OCI-M2 (cell line): ENCODE results near the gene CHDH.

Experiments used
- DNase-seq: peaks from one replicate; lab custom pipeline; 2025; ENCODE audit not compliant: unreplicated experiment; lab: John Stamatoyannopoulos, UW

The CHDH gene

DNA sequence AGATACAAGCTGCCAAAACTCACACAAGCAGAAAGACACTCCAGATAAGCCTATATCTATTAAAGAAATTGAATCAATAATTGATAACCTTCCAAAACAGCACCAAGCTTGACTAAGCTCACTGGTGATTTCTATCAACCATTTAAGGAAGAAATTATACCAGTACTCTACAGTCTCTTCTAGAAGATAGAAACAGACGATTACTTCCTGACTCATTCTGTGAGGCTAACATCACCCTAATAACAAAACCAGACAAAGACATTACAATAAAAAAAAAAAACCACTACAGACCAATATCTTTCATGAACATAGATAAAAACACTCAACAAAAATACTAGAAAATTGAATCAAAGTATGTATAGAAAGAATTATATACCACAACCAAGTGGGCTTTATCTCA, 20.2 kb downstream of the CHDH start:
- DNase-seq = no peak

DNA sequence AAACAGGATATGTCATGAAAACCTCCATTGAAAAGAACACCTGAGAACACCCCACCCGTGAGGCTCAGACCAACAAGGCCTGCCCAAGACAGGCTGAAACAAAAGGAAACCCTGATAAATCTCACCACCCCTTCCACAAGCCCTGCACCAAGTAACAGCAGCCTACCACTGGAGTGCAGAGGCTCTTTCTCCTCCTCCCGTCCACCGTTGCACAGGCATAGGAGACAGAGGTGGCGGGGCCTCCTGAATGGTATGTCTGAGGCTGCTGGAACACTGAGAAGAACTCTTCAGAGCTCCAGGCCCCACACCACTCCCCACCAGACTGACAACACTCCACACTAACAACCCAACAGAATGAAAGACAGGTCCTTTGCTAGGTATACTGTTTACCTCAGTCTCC, 21.4 kb downstream of the CHDH start:
- no peak for DNase-seq

DNA sequence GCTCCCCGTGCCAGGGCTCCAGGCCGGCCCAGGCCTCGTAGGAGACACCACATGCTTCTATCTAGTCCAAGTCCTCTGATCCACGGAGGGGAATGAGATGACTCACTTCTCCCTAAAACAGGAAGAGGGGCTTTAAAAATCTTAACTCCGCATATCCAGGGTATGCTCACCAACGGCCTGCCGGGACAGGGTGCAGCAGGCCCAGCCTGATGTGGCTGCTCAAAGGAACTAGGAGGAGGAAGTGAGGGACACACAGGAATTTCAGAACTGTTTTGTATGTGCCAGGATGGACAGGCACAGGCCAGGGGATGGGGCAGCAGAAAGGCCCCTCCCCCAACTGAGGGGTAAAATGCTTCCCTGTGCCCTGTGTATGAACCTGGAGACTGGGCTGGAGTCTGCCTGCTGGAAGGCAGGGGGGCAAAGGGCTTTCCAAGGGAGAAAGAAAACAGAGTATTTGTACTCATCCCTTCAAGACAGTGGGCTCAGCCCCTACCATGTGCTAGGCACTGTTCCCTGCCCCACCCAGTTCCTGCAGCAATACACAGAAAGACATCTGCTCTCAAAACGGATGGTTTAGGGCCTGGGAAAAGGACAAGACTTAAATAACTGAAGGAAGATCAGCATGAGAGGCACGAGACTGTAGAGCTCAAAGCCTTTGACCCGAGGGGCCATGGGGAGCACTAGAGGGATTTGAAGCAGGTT, 22.1 kb downstream of the CHDH start:
- no peak for DNase-seq

DNA sequence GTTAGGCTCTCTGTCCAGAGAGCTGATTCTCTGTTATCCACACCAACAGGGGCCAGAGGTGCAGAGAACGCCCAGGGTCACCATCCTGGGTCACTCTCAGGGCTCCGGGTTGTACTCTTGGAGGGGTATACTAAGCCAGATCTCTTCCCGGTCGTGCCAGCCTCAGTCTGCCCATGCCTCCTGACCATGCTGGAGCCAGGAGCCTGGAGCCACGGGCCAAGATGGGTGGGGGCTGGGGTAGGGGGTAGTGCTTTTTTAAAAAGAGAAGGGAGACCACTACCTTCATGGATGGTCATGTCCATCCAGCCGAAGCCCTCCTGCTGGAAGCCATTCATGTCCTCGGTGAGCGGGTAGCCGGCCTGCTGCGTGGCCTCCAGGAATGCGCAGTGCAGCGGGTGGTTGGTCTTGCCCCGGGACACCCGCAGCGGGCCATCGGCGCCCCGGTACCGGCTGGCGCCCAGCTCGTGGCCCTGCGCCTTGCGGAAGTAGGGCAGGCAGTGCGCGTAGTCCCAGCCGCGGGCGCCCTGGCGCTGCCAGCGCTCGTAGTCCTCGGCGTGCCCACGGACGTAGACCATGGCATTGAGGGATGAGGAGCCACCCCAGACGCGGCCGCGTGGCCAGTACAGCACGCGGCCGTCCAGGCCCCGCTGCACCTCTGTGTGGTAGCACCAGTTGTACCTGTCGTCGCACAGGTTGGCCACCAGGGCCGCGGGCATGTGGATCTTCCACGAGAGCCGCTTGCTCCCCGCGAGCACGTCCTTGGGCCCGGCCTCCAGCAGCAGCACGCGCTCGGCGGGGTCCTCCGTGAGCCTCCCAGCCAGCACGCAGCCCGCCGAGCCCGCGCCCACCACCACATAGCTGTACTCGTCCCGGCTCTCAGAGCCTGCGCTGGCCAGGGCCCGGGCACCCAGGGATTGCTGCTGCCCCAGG, 22.9 kb downstream of the CHDH start:
- no peak for DNase-seq

DNA sequence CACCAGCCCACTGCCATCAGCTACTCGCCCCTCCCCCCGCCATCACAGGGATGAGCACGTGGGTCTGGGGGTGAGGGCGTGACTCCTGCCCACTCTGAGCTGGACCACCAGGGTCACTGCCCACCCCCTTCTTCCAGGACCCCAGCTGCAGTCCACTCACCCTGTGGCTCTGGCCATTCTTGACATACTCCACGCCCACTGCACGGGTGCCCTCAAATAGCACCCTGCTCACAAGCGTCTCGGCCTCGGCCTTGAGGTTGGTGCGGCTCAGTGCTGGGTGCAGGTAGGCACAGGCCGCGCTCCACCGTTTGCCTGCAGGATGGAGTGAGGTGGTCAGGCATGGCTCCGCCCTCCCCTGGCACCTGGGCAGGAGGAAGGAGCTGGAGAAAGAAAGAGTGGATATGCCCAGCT, 23.9 kb downstream of the CHDH start:
- DNase-seq = no peak

DNA sequence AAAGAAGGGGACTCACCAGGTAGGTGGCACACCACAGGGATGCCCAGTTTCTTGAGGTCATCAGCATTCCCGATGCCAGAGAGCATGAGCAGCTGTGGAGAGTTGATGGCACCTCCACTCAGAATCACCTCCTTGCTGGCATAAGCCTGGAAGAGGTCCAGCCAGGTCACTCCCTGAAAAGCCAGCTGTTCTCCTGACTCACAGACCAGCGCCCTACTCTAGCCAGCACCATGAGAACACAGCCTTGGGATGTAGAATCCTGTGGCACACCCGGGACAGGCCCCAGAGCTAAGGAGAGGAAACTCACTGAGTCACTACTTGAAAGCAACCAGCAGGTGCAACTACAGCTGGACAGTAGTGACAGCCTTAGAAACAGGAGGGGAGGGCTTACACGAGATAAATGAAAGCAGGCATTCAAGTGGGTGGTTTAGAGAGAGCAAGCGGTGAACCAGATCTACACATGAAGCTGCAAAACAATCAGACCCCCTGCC, 24.5 kb downstream of the CHDH start:
- no peak for DNase-seq

DNA sequence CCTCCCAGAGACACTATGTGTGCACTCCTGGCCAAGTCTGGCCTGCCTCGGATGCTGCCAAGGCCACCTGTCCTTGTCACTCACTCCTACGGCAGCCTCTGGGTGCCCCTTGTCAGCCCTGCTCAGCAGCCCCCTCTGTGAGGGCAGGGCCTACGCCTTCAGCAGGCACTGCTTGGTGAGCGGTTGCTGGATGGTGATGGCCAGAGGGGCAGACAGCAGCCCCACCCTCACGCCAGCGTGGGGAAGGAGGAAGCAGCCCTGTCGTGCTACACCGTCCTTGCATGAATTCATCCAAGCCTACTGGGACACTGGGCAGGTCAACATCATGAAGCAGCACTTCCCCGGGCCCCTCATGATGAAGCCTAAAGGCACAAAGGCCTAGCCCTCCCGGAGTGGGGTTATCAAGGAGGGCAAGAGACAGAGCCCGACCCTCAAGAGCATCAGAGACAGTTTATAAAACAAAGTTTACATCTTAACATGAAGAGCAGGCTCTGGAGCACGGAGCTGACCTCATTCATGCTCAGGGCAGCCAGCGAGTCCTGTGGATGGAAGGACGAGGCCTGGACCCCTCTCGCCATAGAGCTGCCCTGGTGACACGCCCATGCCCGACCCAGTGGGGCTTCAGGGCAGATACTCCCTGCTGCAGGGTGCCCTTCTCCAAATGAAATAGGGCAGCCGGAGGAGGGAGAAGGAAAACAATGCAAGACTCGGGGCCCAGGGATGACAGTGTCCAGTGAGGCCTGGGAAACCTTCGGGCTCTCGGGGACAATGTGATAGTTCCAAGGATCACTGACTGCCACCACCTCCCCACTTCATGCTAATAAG, 25.3 kb downstream of the CHDH start:
- no peak for DNase-seq

DNA sequence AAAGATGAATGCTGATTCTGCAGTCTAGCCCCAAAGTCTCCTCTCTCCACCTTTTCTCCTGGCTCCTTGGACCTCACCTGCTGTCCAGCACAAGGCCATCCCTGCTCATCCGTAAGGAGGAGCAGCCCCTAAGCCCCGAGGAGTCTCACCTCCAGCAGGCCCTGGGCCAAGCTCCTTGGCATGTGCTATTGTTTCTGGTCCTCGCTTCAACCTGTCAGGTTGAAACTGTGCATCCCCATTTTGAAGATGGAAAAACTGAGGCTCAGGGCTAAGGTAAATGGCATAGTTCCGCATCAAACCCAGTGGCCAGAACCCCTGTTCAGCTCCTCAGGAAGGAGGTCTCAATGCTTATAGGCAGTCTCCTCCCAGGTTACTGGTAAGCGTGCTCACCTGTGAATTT, 26.1 kb downstream of the CHDH start:
- no peak for DNase-seq

DNA sequence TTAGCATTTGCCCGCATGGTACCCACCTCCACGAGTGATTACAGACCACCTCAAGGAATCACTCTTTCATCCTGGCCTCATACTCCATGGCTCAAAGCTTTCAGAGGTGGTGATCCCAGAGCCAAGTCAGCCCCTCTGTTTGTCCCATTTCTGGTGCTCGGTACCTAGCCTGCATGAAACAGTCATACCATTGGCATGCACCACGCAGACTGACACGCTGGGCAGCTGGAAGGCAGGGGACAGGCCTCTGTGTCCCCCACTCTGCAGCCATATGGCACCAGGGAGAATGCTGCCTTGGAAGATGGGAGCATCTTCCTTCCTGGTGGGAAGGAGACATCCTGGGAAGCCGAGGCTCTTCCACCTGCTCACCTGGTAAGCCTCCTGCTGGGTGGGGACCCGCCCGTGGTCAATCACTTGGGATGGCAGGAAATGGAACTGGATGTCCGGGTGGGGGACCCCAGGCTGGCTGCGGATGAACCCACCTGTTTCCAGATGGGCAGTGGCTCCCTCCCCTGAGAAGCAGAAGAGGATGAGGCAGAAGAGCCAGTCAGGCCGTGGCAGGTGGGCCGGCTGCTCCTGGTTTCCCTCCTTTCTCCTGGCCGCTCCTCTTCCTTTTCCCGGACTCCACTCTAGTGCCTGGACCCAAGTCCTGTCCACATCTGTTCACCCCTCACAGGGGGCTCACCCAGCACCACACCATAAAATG, 26.9 kb downstream of the CHDH start:
- no peak for DNase-seq

DNA sequence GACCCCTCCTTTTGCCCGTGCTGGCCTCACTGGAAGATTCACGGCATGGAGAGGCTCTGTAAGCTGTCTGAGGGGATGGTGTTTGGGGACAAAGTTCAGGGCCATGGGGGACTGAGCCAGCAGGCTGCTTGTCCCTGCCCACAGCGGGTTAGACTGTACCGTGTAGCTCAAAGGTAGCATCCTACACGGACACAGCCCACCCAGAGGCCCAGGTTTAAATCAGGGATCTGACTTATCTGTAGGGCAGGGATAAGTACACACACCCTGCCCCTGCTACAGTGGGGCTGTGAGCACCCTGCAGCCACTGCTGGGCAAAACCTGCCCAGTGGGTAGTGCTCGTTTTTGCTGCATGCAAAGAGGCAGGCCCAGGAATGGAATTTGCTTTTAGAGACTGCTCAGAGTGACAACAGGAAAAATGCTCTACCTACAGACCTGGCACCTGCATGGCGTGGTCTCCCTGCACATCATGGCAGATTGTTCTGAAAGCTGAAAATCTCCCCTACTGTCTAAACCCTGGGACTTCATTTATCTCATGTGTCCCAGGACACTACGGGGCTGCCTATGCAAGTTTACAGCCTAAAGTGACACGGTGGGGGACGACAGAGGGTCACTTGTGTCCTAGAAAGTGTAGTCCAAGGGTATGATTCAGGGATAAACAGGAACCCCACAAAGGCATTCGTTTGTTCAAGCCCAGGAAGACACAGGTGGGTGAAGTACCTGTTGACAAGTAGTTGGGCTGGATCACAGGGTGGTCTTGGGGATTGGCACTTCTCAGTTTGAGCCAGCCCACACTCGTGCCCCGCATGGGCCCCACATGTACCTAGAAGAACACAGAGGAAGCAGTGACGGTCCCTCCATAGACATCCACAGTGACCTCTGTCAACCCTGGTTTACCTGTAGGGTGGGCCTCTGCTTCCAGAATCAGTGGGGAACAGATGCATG, 27.7 kb downstream of the CHDH start:
- no peak for DNase-seq

DNA sequence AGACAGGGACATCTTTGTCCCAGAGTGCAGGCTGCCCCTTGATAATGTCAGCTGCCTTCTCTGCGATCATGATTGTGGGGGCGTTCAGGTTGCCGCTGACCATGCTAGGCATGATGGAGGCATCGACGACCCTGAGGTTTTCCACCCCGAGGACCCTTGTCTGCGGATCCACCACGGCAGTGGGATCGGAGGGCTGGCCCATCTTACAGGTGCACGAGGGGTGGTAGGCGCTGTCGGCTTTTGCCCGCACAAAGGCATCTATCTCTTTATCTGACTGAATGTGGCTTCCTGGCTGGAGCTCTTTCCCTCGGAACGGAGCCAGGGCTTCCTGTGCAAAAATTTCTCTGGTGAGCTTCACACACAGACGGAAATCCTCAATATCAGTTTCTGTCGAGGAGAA, 28.4 kb downstream of the CHDH start:
- no peak for DNase-seq

DNA sequence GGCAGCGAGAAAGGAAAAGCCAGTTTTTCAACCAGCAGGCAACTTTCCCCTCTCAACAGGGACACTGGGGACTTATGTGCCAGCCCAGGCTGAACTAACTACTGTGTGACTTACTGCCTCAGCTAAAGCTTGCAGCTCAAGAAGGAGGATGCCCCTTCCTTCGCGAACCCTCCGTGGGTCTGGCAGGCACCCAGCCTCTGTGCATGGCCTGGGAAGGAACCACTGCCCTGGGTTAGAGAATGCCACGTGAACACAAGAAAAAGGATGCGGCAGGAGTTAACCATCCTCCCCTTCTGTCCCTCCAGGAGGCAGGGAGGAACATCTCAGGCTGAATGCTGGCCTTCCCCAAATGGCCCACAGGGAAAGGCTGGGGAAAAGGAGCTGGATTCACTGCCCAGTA, 29.0 kb downstream of the CHDH start:
- no peak for DNase-seq

DNA sequence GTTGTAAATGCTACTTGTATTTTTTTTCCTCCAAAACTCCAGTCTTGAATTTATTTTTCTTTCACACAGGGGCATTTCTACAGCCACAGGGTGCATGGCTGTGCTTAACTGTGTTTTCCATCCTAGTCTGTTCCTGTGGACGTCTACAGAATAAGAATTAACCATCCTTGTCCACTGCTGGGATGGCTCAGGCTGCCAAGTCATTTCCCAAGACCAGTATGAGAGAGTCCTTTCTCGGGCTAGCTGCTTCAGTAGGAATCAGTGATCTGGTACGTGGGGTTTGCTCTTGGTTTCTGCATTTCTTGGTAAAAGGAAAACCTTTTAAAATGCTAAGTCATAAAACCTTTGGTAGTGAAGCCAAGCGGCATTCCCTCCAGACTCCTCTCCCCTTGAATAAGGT, 29.8 kb downstream of the CHDH start:
- no peak for DNase-seq

DNA sequence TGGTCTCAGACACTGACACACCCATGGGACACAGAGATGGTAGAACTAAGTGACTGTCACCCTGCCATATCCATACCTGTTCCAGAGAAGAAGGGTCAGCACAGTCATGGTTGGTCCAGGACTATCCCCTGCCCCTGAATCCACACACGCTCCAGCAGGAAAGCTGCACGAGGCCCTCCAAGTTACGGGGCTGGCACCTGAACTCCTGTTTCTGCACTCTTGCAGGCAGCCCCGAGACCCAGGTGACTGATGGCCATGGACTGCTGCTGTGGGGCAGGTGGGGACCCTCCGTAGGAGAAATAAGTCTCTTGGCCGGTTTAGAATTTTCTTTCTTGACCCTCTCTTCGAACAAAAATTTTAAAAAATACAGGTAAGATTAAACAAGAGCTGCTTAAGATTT, 30.6 kb downstream of the CHDH start:
- no peak for DNase-seq

DNA sequence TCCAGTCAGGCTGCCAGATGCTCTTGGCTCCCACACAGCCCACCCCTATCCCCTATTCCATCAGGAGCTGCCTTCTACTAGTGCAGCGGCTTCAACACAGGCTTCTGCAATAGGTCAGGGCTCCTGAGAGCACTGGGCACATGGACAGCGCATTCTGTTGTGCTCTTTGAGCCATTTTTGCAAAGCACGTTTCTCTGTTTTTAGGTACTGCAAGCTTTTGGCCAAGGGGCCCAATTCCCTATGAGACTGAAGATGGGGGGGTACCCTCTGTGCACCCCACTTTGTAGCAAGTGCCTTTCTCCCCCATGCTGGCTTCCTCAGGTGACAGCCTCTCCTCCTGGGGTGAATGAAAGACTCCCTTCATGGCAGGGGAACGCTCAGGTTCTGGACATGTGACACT, 31.2 kb downstream of the CHDH start:
- no peak for DNase-seq

DNA sequence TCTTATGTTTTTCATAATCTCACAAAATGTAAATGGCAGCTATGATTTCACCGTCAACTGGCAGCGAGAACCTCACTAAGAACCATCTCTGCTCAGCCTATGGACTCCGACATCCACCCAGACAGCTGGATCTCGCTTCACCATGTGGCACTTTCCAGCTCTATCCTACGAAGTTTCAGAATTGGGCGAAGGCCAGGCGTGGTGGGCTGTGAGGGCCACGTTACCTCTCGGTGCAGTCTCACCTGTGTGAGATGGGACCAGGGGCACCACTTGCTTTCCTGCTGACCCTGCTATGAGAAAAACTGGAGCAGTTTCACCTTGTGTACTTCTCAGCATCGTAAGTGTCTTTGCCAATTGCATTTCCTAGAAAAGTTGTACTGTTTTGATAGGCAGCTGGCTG, 32.3 kb downstream of the CHDH start:
- DNase-seq = no peak

DNA sequence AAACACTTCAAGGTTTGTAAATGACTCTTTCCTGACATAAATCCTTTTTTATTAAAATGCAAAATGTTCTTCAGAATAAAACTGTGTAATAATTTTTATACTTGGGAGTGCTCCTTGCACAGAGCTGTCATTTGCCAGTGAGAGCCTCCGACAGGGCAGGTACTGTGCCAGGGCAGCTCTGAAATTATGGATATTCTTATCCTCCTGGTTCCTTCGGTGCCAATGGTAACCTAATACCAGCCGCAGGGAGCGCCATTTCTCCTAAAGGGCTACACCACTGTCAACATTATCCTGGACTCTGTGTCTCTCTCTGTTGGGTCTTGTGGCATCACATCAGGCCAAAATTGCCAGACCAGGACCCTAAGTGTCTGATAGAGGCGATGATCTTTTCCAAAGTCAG, 33.0 kb downstream of the CHDH start:
- no peak for DNase-seq

DNA sequence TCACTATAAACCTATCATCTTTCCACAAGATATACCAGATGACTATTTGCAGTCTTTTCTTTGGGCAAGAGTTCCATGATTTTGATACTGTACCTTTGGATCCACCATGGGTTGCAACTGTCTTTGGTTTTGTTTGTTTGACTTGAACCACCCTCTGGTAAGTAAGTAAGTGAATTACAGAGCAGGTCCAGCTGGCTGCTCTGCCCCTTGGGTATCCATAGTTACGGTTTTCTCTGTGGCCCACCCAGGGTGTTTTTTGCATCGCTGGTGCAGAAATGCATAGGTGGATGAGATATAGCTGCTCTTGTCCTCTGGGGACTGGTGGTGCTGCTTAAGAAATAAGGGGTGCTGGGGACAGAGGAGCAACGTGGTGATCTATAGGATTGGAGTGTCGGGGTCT, 33.8 kb downstream of the CHDH start:
- DNase-seq = no peak

DNA sequence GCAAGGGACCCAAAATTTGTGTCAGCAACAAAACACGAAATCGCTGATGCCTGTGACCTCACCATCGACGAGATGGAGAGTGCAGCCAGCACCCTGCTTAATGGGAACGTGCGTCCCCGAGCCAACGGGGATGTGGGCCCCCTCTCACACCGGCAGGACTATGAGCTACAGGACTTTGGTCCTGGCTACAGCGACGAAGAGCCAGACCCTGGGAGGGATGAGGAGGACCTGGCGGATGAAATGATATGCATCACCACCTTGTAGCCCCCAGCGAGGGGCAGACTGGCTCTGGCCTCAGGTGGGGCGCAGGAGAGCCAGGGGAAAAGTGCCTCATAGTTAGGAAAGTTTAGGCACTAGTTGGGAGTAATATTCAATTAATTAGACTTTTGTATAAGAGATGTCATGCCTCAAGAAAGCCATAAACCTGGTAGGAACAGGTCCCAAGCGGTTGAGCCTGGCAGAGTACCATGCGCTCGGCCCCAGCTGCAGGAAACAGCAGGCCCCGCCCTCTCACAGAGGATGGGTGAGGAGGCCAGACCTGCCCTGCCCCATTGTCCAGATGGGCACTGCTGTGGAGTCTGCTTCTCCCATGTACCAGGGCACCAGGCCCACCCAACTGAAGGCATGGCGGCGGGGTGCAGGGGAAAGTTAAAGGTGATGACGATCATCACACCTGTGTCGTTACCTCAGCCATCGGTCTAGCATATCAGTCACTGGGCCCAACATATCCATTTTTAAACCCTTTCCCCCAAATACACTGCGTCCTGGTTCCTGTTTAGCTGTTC, 34.9 kb downstream of the CHDH start:
- DNase-seq = no peak
